Measurements from ENCODE around the gene LKAAEAR1. TPM values are rescaled to one million over a fixed set of nuclear protein-coding genes. Genes with fewer than 3 reads are reported as not detected.

Gene LKAAEAR1
- total and polyA plus RNA-seq, 2 of the 13 experiments (the other 11 are each of a cell fraction or from before 2014, with no cell fraction given) = not detected

DNA sequence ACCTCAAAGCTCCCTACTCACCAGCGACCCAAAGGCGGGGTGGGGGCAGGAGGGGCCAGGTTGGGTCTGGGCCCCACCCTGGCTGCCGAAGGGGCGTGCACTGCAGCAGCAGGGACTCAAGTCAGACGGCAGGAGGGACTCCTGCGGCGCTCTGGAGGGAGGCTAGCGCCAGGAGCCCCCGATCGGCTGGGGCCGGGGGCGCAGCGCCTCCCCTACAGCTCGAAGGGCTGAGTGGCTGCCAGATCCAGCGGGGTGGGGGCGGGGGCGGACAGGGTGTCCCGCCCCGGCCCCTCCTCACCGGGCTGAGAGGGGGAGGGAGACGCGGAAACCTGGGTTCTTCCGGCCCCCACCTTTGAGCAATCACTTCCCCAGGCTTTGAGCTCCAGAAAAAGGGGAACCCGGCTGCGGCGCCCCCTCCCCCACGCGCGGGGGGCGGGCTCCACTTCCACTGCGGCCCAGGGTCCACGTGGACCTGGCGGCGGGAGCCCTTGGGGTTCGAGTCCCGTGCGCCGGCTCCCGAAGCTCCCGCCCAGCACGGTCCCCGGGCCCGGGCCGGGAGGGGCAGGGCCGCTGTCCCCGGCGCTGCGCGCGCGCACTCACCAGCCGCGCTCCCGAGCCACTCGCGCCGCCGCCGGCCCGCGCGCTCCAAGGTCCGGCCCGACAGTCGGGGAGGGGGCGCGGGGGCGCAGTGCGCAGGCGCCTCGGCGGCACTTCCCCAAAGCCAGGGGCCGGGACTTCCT, 4.8 kb downstream of the LKAAEAR1 start, which contains the start of gene RGS19 (continued):
- TF ChIP-seq, protein P1, sequence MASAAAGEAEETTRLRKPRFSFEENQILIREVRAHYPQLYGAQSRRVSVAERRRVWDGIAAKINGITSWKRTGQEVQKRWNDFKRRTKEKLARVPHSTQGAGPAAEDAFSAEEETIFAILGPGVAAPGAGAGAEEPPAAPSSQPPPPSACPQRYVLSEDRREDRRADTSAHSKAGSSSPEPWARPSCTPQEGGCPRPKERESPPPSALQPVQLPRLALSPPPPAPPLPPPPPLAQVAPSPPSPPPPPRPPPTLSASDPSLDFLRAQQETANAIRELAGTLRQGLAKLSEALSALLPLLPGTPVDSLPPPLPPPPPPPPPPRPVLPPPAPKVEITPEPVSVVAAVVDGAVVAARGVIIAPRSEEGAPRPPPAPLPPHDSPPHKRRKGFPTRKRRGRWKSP (CRISPR knock-in tag; IDR thresholded peaks at IDR 0.05) = no peak
- no peak; the same call in 1 of the 2 replicates for TF ChIP-seq ZSCAN9 (CRISPR knock-in tag; IDR thresholded peaks at IDR 0.05; ENCODE audit: borderline replicate concordance)
- no peak for TF ChIP-seq ZNF761 (CRISPR knock-in tag; conservative IDR thresholded peaks at IDR 0.05)
- peak; percentile 64 for TF ChIP-seq SP4 (CRISPR knock-in tag; IDR thresholded peaks at IDR 0.05)
- no peak for TF ChIP-seq ARHGAP35 (CRISPR knock-in tag; IDR thresholded peaks at IDR 0.05; ENCODE audit: borderline replicate concordance)
- TF ChIP-seq ZNF749 (CRISPR knock-in tag; IDR thresholded peaks at IDR 0.05; ENCODE audit: borderline replicate concordance) = no peak
- TF ChIP-seq THYN1 (CRISPR knock-in tag; IDR thresholded peaks at IDR 0.05; ENCODE audit: borderline replicate concordance, low read depth) = no peak
- peak; percentile 52 for TF ChIP-seq BRD4 (CRISPR knock-in tag; IDR thresholded peaks at IDR 0.05)
- TF ChIP-seq, protein P2, sequence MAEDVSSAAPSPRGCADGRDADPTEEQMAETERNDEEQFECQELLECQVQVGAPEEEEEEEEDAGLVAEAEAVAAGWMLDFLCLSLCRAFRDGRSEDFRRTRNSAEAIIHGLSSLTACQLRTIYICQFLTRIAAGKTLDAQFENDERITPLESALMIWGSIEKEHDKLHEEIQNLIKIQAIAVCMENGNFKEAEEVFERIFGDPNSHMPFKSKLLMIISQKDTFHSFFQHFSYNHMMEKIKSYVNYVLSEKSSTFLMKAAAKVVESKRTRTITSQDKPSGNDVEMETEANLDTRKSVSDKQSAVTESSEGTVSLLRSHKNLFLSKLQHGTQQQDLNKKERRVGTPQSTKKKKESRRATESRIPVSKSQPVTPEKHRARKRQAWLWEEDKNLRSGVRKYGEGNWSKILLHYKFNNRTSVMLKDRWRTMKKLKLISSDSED (CRISPR knock-in tag; IDR thresholded peaks at IDR 0.05) = no peak; the same call in 1 of the 2 replicates
- no peak for TF ChIP-seq RAD51 (IDR thresholded peaks at IDR 0.05; ENCODE audit: borderline replicate concordance)
- TF ChIP-seq NBN (conservative IDR thresholded peaks at IDR 0.05) = no peak
- TF ChIP-seq, protein P3, sequence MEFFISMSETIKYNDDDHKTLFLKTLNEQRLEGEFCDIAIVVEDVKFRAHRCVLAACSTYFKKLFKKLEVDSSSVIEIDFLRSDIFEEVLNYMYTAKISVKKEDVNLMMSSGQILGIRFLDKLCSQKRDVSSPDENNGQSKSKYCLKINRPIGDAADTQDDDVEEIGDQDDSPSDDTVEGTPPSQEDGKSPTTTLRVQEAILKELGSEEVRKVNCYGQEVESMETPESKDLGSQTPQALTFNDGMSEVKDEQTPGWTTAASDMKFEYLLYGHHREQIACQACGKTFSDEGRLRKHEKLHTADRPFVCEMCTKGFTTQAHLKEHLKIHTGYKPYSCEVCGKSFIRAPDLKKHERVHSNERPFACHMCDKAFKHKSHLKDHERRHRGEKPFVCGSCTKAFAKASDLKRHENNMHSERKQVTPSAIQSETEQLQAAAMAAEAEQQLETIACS (CRISPR knock-in tag; IDR thresholded peaks at IDR 0.05) = peak; percentile 89
- TF ChIP-seq, protein P4, sequence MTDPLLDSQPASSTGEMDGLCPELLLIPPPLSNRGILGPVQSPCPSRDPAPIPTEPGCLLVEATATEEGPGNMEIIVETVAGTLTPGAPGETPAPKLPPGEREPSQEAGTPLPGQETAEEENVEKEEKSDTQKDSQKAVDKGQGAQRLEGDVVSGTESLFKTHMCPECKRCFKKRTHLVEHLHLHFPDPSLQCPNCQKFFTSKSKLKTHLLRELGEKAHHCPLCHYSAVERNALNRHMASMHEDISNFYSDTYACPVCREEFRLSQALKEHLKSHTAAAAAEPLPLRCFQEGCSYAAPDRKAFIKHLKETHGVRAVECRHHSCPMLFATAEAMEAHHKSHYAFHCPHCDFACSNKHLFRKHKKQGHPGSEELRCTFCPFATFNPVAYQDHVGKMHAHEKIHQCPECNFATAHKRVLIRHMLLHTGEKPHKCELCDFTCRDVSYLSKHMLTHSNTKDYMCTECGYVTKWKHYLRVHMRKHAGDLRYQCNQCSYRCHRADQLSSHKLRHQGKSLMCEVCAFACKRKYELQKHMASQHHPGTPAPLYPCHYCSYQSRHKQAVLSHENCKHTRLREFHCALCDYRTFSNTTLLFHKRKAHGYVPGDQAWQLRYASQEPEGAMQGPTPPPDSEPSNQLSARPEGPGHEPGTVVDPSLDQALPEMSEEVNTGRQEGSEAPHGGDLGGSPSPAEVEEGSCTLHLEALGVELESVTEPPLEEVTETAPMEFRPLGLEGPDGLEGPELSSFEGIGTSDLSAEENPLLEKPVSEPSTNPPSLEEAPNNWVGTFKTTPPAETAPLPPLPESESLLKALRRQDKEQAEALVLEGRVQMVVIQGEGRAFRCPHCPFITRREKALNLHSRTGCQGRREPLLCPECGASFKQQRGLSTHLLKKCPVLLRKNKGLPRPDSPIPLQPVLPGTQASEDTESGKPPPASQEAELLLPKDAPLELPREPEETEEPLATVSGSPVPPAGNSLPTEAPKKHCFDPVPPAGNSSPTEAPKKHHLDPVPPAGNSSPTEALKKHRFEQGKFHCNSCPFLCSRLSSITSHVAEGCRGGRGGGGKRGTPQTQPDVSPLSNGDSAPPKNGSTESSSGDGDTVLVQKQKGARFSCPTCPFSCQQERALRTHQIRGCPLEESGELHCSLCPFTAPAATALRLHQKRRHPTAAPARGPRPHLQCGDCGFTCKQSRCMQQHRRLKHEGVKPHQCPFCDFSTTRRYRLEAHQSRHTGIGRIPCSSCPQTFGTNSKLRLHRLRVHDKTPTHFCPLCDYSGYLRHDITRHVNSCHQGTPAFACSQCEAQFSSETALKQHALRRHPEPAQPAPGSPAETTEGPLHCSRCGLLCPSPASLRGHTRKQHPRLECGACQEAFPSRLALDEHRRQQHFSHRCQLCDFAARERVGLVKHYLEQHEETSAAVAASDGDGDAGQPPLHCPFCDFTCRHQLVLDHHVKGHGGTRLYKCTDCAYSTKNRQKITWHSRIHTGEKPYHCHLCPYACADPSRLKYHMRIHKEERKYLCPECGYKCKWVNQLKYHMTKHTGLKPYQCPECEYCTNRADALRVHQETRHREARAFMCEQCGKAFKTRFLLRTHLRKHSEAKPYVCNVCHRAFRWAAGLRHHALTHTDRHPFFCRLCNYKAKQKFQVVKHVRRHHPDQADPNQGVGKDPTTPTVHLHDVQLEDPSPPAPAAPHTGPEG (CRISPR knock-in tag; IDR thresholded peaks at IDR 0.05) = 0 out of 2 replicates have a peak, but pooled peaks have one; percentile 42
- TF ChIP-seq CBX2 (IDR thresholded peaks at IDR 0.05; ENCODE audit: low read depth, low read length) = no peak
- TF ChIP-seq CBX2 (CRISPR knock-in tag; IDR thresholded peaks at IDR 0.05; ENCODE audit: low read depth) = no peak
- no peak for TF ChIP-seq ZNF337 (CRISPR knock-in tag; IDR thresholded peaks at IDR 0.05; ENCODE audit: borderline replicate concordance, low read depth)
- TF ChIP-seq SP1 (IDR thresholded peaks at IDR 0.05) = no peak
- no peak for TF ChIP-seq SP1 (CRISPR knock-in tag; IDR thresholded peaks at IDR 0.05)
- TF ChIP-seq ATF7 (IDR thresholded peaks at IDR 0.05) = no peak
- no peak for TF ChIP-seq ATF7 (CRISPR knock-in tag; IDR thresholded peaks at IDR 0.05)
- no peak for TF ChIP-seq JUN (CRISPR knock-in tag; IDR thresholded peaks at IDR 0.05)
- TF ChIP-seq ZNF616 (CRISPR knock-in tag; IDR thresholded peaks at IDR 0.05; ENCODE audit: low read depth) = peak; percentile 26; the same call in 1 of the 2 replicates

Measured in HepG2 (cell line).